Measurements from ENCODE around the gene SCN9A.

- TF ChIP-seq SIN3A (IDR thresholded peaks at IDR 0.05; ENCODE audit: borderline replicate concordance, insufficient read depth, low read length) (no peak), TAF1 (IDR thresholded peaks at IDR 0.05; ENCODE audit: borderline replicate concordance, insufficient read depth, low read length) (no peak), REST (IDR thresholded peaks at IDR 0.05; ENCODE audit: insufficient read depth in 1 of 2, low read depth in 2 of 2, low read length in 2 of 2) (no peak), POLR2AphosphoS5 (IDR thresholded peaks at IDR 0.05; ENCODE audit: low read depth, low read length) (no peak)
These were observed 164.7 kb downstream of the SCN9A start for GRCh38 chr2:166211079-166211478.
